ENCODE results near the gene MUC6. TPM values are rescaled to one million over a fixed set of nuclear protein-coding genes. Genes with fewer than 3 reads are reported as not detected.

MUC6 gene
- total and polyA plus RNA-seq, 2 donors (not counting 3 experiments of a cell fraction or from before 2014, with no cell fraction given), result not detected

- H4K20me1 ChIP-seq (replicated peaks; ENCODE audit: control insufficient read depth, extremely low read depth, insufficient read depth, low read length), result no peaks in the 10 kb centered on the region
- no peak overlapping the region for H3K27ac ChIP-seq (ENCODE audit: insufficient read depth, low read depth, low read length)
- H2AFZ ChIP-seq (ENCODE audit: low read depth, low read length), result no peak overlapping the region
- TF ChIP-seq POLR2A (IDR thresholded peaks at IDR 0.05; ENCODE audit: low read depth, low read length) (no peak), POLR2AphosphoS5 (IDR thresholded peaks at IDR 0.05; ENCODE audit: insufficient read depth, low read depth, low read length) (no peak), CTCF (IDR thresholded peaks at IDR 0.05; ENCODE audit: extremely low read depth in 1 of 2, insufficient read depth in 1 of 2, low read depth in 1 of 2, low read length in 2 of 2) (no peak), FOS (IDR thresholded peaks at IDR 0.05; ENCODE audit: borderline replicate concordance, insufficient read depth, low read length) (no peak), MAX (IDR thresholded peaks at IDR 0.05; ENCODE audit: insufficient read depth, insufficient read length) (no peak), GATA2 (IDR thresholded peaks at IDR 0.05; ENCODE audit: insufficient read depth, insufficient read length, low read depth, low read length) (no peak), MYC (IDR thresholded peaks at IDR 0.05; ENCODE audit: low read depth, low read length) (no peak), JUN (IDR thresholded peaks at IDR 0.05; ENCODE audit: borderline replicate concordance, insufficient read depth, insufficient read length, low read depth) (no peak), EZH2 (IDR thresholded peaks at IDR 0.05; ENCODE audit: borderline replicate concordance, low read depth, low read length, severe bottlenecking) (no peak)
- no peaks in the 10 kb centered on the region for H3K27me3 ChIP-seq (ENCODE audit: control insufficient read depth in 2 of 2, insufficient read depth in 2 of 2, low read length in 2 of 2)
- ChIA-PET POLR2A (no interaction called here), CTCF (no interaction called here)
- DNase-seq (ENCODE audit: low read depth, low spot score), result no peak
- intact Hi-C loops (cut with micrococcal nuclease), result no loop called here
- H3K4me2 ChIP-seq (ENCODE audit: insufficient read depth, low read length), result no peak overlapping the region
- H3K4me1 ChIP-seq (ENCODE audit: control insufficient read depth, extremely low read depth, insufficient read depth, low read length), result no peaks in the 10 kb centered on the region
- FAIRE-seq, result no peak
- peaks cover 6 to 48% of the 10 kb centered on the region in 2 experiments for H3K36me3 ChIP-seq (ENCODE audit: control insufficient read depth in 2 of 2, extremely low read depth in 1 of 2, insufficient read depth in 2 of 2, low read length in 2 of 2)
- no peak overlapping the region for H3K4me3 ChIP-seq (replicated peaks in 1 of 3; ENCODE audit: insufficient read depth in 1 of 3, low read depth in 1 of 3, low read length in 3 of 3)
- no peaks in the 10 kb centered on the region for H3K9me3 ChIP-seq (replicated peaks; ENCODE audit: control insufficient read depth, insufficient read depth, low read length)
- peaks cover 2% of the 10 kb centered on the region for H3K79me2 ChIP-seq (ENCODE audit: control insufficient read depth, insufficient read depth, low read length)
- dilution Hi-C loops (cut with MboI; ENCODE audit: extremely low pct_ligation_motif_present, low sequenced_read_pairs), result no loop called here
- no peaks in the 10 kb centered on the region for H3K9me1 ChIP-seq (replicated peaks; ENCODE audit: control insufficient read depth, extremely low read depth, insufficient read depth, low read length)
- BruUV-seq (replicated peaks), result no TSS peak
- H3K9ac ChIP-seq (replicated peaks; ENCODE audit: extremely low read depth, insufficient read depth, low read length), result no peak overlapping the region
Measured at GRCh38 chr11:1000357-1001278, 35.9 kb downstream of the MUC6 start.
